Activated CD8-positive, alpha-beta memory T cell treated with anti-CD3 and anti-CD28 coated beads, Interleukin-2, amount 10 ng/mL, durations not matched to agents 7 days and 5 days (primary cell): ENCODE measurements around the gene CSNK1G1. TPM values are rescaled to one million over a fixed set of nuclear protein-coding genes. Genes with fewer than 3 reads are reported as not detected.
"Not testable (repeated sequence)": the region's sequence is repeated elsewhere in the genome, so short reads cannot be mapped to it uniquely, and the experiment has no call there.

Experiments
- ATAC-seq: fragments of 150-1000 bp; cut with Tn5 transposase; one replicate; pipeline ENCODE4 v1.10.0; 2021; ENCODE audit warnings: moderate library complexity
- CTCF ChIA-PET: fragments of 350-600 bp; sonication (Branson Sonifier 250); formaldehyde crosslinking; loops from one replicate; lab custom pipeline; 2021; ENCODE audit warnings: antibody characterized with exemption; lab: Charles Lee
- DNase-seq: peaks from one replicate; pipeline ENCODE4 v3.0.0-alpha.2; 2020
- H3K27ac Mint-ChIP-seq: one replicate; pipeline ENCODE4 v1.8.0; 2021; ENCODE audit warnings: mild to moderate bottlenecking, mixed read lengths
- H3K27me3 Mint-ChIP-seq: one replicate; pipeline ENCODE4 v1.8.0; 2021; ENCODE audit warnings: mixed read lengths
- H3K36me3 Mint-ChIP-seq: one replicate; pipeline ENCODE4 v1.8.0; 2021; ENCODE audit warnings: mild to moderate bottlenecking, mixed read lengths
- H3K4me1 Mint-ChIP-seq: one replicate; pipeline ENCODE4 v1.8.0; 2021; ENCODE audit warnings: mixed read lengths
- H3K4me3 Mint-ChIP-seq: one replicate; pipeline ENCODE4 v1.8.0; 2021; ENCODE audit warnings: mild to moderate bottlenecking, moderate library complexity, mixed read lengths
- H3K9me3 Mint-ChIP-seq: one replicate; pipeline ENCODE4 v1.8.0; 2022; ENCODE audit warnings: low read depth, mixed read lengths
- total RNA-seq, 2 experiments: library from RNA; stranded (reverse); gene quantifications; one replicate each; pipeline ENCODE4 v1.2.3, GENCODE V29; 2021

The CSNK1G1 gene
- total RNA-seq: 10 to 100 TPM; 26.9 to 30.5 TPM

GRCh38 chr15:64355944-64356709 is at the start of gene CSNK1G1:
Gene CSNK1G1, minus strand, starts transcription at chr15:64356173. Its CDS starts 55,674 bp downstream, at chr15:64300499.
- ATAC-seq: peak; percentile 99
- Mint-ChIP-seq H3K36me3 (peaks cover 10% of the 10 kb centered on the region), H3K4me1 (peaks cover 35% of the 10 kb centered on the region), H3K4me3 (peak within 1 kb of the TSS; percentile 89), H3K9me3 (no peaks in the 10 kb centered on the region), H3K27me3 (no peaks in the 10 kb centered on the region), H3K27ac (peak within 1 kb of the TSS; percentile 86)
- DNase-seq: peak; percentile 95
- CTCF ChIA-PET: interaction anchor here (0.7 to 1.9 kb wide), 3 partner anchors 11 to 146 kb away, joined by 3 to 7 read pairs (median 3); no protein-coding TSS in a partner anchor

GRCh38 chr15:64400583-64400982 is 44.6 kb upstream of the CSNK1G1 start:
- DNase-seq (no peak), ATAC-seq (no peak)
- Mint-ChIP-seq H3K4me1 (no peaks in the 10 kb centered on the region), H3K27ac (no peak overlapping the region), H3K36me3 (peaks cover 29% of the 10 kb centered on the region), H3K9me3 (no peaks in the 10 kb centered on the region), H3K4me3 (no peak overlapping the region), H3K27me3 (no peaks in the 10 kb centered on the region)
- CTCF ChIA-PET: no interaction called here

- H3K36me3 Mint-ChIP-seq: peaks cover 34% of the 10 kb centered on the region
These were observed 42.6 kb upstream of the CSNK1G1 start for GRCh38 chr15:64398575-64398974.

GRCh38 chr15:64396789-64397188 is 40.8 kb upstream of the CSNK1G1 start:
- ATAC-seq: no peak
- CTCF ChIA-PET: no interaction called here
- DNase-seq: no peak
- peaks cover 8% of the 10 kb centered on the region for H3K4me1 Mint-ChIP-seq
- H3K9me3 Mint-ChIP-seq: no peaks in the 10 kb centered on the region
- H3K27ac Mint-ChIP-seq: no peak overlapping the region
- peaks cover 34% of the 10 kb centered on the region for H3K36me3 Mint-ChIP-seq
- H3K4me3 Mint-ChIP-seq: no peak overlapping the region
- no peaks in the 10 kb centered on the region for H3K27me3 Mint-ChIP-seq

More at GRCh38 chr15:64398575-64398974, 42.6 kb upstream of the CSNK1G1 start:
- no peak overlapping the region for H3K27ac Mint-ChIP-seq
- ATAC-seq (no peak), DNase-seq (no peak)
- H3K9me3 Mint-ChIP-seq: no peaks in the 10 kb centered on the region
- no peak overlapping the region for H3K4me3 Mint-ChIP-seq
- H3K4me1 Mint-ChIP-seq: peaks cover 5% of the 10 kb centered on the region
- CTCF ChIA-PET: no interaction called here
- no peaks in the 10 kb centered on the region for H3K27me3 Mint-ChIP-seq

DNA sequence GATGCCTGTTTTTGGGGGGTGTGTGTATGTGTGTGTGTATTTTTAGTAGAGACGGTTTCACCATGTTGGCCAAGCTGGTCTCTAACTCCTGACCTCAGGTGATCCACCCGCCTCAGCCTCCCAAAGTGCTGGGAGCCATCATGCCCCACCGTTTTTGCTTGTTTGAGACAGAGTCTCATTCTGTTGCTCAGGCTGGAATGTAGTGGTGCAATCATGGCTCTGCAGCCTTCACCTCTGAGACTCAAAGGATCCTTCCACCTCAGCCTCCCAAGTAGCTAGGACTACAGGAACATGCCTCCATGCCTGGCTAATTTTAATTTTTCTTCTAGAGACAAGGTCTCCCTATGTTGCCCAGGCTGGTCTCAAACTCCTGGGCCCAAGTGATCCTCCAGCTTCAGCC is 36.5 kb upstream of the CSNK1G1 start:
- H3K27me3 Mint-ChIP-seq, H3K9me3 Mint-ChIP-seq, DNase-seq, H3K4me3 Mint-ChIP-seq, ATAC-seq, H3K27ac Mint-ChIP-seq: not testable (repeated sequence)
- CTCF ChIA-PET: interaction anchor here (1.5 kb wide), 1 partner anchor 239 kb away, joined by 4 read pairs; no protein-coding TSS in a partner anchor
- peaks cover 22% of the 10 kb centered on the region for H3K4me1 Mint-ChIP-seq
- peaks cover 22% of the 10 kb centered on the region for H3K36me3 Mint-ChIP-seq

GRCh38 chr15:64389036-64389435 is 33.1 kb upstream of the CSNK1G1 start:
- DNase-seq: no peak
- Mint-ChIP-seq H3K4me1 (peaks cover 21% of the 10 kb centered on the region), H3K27ac (peak overlapping the region; percentile 10), H3K4me3 (peak overlapping the region; percentile 94), H3K27me3 (no peaks in the 10 kb centered on the region), H3K9me3 (no peaks in the 10 kb centered on the region), H3K36me3 (peaks cover 8% of the 10 kb centered on the region)
- CTCF ChIA-PET: interaction anchor here (2.0 kb wide), 1 partner anchor 38 kb away, joined by 8 read pairs; no protein-coding TSS in a partner anchor
- no peak for ATAC-seq

GRCh38 chr15:64387562-64388168 is 31.7 kb upstream of the CSNK1G1 start, which contains the start of gene TRIP4:
Gene TRIP4, plus strand, starts transcription at chr15:64387836. Its CDS starts 28 bp downstream, at chr15:64387864.
- H3K4me3 Mint-ChIP-seq: peak within 1 kb of the TSS; percentile 94
- peak; percentile 100 for ATAC-seq
- peaks cover 4% of the 10 kb centered on the region for H3K36me3 Mint-ChIP-seq

GRCh38 chr15:64386291-64386690 is 30.3 kb upstream of the CSNK1G1 start:
- CTCF ChIA-PET: interaction anchor here (1.3 to 1.5 kb wide), 2 partner anchors 12 to 224 kb away, joined by 4 read pairs; partner anchors contain the start of gene PPIB
- H3K27ac Mint-ChIP-seq: no peak overlapping the region
- H3K36me3 Mint-ChIP-seq: peaks cover 6% of the 10 kb centered on the region
- ATAC-seq: no peak
- no peaks in the 10 kb centered on the region for H3K27me3 Mint-ChIP-seq
- H3K4me1 Mint-ChIP-seq: peaks cover 25% of the 10 kb centered on the region
- no peaks in the 10 kb centered on the region for H3K9me3 Mint-ChIP-seq
- no peak for DNase-seq
- no peak overlapping the region for H3K4me3 Mint-ChIP-seq

More at GRCh38 chr15:64387562-64388168, 31.7 kb upstream of the CSNK1G1 start, which contains the start of gene TRIP4:
- DNase-seq: peak; percentile 98
- CTCF ChIA-PET: interaction anchor here (0.7 to 2.1 kb wide), 13 partner anchors 10 to 518 kb away, joined by 3 to 8 read pairs (median 3); partner anchors contain the start of genes CIAO2A and PPIB
- no peaks in the 10 kb centered on the region for H3K27me3 Mint-ChIP-seq
- H3K4me1 Mint-ChIP-seq: peaks cover 17% of the 10 kb centered on the region
- no peaks in the 10 kb centered on the region for H3K9me3 Mint-ChIP-seq
- H3K27ac Mint-ChIP-seq: peak within 1 kb of the TSS; percentile 89

GRCh38 chr15:64383760-64384159 is 27.8 kb upstream of the CSNK1G1 start:
- Mint-ChIP-seq H3K4me1 (peaks cover 26% of the 10 kb centered on the region), H3K4me3 (no peak overlapping the region), H3K36me3 (peaks cover 19% of the 10 kb centered on the region), H3K27ac (no peak overlapping the region), H3K9me3 (no peaks in the 10 kb centered on the region), H3K27me3 (no peaks in the 10 kb centered on the region)
- CTCF ChIA-PET: no interaction called here
- ATAC-seq (no peak), DNase-seq (no peak)

DNA sequence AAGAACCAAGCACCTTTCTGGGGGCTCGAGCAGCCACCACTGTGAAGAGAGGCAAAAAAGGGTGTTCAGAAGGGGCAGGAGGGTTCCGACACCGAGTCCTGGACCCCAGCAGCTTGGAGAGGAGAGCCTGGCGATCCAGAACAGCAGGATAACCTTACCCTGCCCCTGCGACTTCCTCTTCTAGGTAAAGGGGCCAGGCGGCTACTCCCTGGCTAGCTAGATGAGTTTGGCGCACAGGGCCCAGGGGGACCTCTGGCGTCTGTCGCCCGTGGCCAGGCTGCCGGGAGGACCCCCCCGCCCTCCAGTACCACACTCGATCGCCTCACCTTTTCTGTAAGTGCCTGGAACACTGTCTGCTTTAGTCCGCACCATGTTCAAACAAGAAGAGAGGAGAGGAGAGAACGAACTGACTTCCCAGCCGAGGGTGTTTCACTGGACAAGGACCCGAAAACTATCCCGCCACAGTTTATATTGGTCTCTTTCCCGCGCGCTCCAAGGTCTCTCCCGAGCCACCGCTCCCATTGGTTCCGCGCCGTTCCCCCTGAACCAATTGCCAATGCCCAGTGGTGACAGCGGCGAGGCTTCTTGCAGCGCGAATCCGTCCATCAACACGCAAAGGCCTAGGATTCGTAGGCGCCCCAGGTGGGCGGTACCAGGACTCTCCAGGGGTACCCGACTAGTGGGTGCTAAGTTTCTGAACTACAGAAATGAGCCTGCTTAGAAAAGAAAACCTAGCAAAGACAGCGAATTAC is 25.2 kb upstream of the CSNK1G1 start, which contains the start of gene PCLAF:
TSS of gene PCLAF (minus strand) at position 442 of the 752 bp plus-strand sequence. CDS start at position 372, 70 bp downstream.
- CTCF ChIA-PET: interaction anchor here (1.1 to 1.6 kb wide), 2 partner anchors 122 to 347 kb away, joined by 3 to 4 read pairs; no protein-coding TSS in a partner anchor
- no peaks in the 10 kb centered on the region for H3K27me3 Mint-ChIP-seq
- H3K27ac Mint-ChIP-seq: peak within 1 kb of the TSS; percentile 84
- H3K36me3 Mint-ChIP-seq: peaks cover 21% of the 10 kb centered on the region
- peaks cover 23% of the 10 kb centered on the region for H3K4me1 Mint-ChIP-seq
- peak; percentile 99 for DNase-seq
- H3K9me3 Mint-ChIP-seq: no peaks in the 10 kb centered on the region
- peak within 1 kb of the TSS; percentile 90 for H3K4me3 Mint-ChIP-seq
- peak; percentile 100 for ATAC-seq

DNA sequence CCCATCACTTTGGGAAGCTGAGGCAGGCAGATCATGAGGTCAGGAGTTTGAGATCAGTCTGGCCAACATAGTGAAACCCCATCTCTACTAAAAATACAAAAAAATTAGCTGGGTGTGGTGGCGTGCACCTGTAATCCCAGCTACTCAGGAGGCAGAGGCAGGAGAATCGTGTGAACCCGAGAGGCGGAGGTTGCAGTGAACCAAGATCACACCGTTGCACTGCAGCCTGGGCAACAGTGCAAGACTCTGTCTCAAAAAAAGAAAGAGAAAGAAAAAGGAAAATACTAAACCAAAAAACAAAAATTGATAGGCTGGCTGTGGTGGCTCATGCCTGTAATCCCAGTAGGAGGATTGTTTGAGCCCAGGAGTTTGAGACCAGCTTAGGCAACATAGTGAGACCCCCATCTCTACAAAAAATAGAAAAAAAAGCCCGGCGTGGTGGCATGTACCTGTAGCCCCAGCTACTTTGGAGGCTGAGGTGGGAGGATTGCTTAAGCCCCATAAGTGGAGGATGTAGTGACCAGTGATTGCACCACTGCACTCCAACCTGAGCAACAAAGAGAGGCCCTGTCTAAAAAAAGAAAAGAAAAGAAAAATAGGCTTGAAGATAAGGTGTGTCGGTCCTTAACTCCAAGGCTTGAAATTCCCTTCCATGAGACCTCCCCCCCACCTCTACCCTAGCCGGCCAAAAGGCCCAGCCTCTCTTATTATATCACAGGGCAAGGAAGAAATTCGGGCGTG is 24.3 kb upstream of the CSNK1G1 start:
- not testable (repeated sequence) for H3K9me3 Mint-ChIP-seq, DNase-seq, H3K27me3 Mint-ChIP-seq, ATAC-seq
- peak overlapping the region; percentile 90 for H3K4me3 Mint-ChIP-seq
- peaks cover 29% of the 10 kb centered on the region for H3K4me1 Mint-ChIP-seq
- H3K36me3 Mint-ChIP-seq: peaks cover 28% of the 10 kb centered on the region
- peak overlapping the region; percentile 84 for H3K27ac Mint-ChIP-seq
- CTCF ChIA-PET: interaction anchor here (0.9 to 1.6 kb wide), 3 partner anchors 11 to 123 kb away, joined by 3 to 4 read pairs (median 3); no protein-coding TSS in a partner anchor
